ENCODE measurements around the gene MIOS.

DNA sequence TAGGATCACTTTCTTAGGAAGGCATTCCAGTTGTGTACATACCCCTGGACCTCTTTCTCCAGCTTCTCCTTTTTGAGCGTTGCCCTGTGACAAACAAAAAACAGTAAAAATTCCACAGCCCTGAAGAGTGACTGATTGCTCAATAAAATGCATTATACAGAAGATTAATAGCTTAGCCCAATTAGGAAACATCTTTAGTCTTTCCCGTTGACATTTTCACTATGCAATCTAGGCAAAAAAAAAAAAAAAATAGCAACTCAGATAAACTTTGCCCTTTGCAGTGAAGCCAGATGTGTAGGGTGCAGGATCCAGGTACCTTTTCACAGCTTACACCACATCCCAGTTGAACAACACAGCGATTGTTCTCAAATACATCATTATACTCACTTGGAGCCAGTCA, 48.9 kb upstream of the MIOS start:
- TF ChIP-seq CREB1 (CRISPR knock-in tag; IDR thresholded peaks at IDR 0.05) (no peak), FOXJ3 (CRISPR knock-in tag; IDR thresholded peaks at IDR 0.05; ENCODE audit: borderline replicate concordance) (no peak)
- TF ChIP-seq, protein P1, sequence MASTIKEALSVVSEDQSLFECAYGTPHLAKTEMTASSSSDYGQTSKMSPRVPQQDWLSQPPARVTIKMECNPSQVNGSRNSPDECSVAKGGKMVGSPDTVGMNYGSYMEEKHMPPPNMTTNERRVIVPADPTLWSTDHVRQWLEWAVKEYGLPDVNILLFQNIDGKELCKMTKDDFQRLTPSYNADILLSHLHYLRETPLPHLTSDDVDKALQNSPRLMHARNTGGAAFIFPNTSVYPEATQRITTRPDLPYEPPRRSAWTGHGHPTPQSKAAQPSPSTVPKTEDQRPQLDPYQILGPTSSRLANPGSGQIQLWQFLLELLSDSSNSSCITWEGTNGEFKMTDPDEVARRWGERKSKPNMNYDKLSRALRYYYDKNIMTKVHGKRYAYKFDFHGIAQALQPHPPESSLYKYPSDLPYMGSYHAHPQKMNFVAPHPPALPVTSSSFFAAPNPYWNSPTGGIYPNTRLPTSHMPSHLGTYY (CRISPR knock-in tag; IDR thresholded peaks at IDR 0.05), result no peak
- TF ChIP-seq, protein P2, sequence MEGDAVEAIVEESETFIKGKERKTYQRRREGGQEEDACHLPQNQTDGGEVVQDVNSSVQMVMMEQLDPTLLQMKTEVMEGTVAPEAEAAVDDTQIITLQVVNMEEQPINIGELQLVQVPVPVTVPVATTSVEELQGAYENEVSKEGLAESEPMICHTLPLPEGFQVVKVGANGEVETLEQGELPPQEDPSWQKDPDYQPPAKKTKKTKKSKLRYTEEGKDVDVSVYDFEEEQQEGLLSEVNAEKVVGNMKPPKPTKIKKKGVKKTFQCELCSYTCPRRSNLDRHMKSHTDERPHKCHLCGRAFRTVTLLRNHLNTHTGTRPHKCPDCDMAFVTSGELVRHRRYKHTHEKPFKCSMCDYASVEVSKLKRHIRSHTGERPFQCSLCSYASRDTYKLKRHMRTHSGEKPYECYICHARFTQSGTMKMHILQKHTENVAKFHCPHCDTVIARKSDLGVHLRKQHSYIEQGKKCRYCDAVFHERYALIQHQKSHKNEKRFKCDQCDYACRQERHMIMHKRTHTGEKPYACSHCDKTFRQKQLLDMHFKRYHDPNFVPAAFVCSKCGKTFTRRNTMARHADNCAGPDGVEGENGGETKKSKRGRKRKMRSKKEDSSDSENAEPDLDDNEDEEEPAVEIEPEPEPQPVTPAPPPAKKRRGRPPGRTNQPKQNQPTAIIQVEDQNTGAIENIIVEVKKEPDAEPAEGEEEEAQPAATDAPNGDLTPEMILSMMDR (IDR thresholded peaks at IDR 0.05), result no peak
- TF ChIP-seq, protein P3, sequence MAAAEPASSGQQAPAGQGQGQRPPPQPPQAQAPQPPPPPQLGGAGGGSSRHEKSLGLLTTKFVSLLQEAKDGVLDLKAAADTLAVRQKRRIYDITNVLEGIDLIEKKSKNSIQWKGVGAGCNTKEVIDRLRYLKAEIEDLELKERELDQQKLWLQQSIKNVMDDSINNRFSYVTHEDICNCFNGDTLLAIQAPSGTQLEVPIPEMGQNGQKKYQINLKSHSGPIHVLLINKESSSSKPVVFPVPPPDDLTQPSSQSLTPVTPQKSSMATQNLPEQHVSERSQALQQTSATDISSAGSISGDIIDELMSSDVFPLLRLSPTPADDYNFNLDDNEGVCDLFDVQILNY (CRISPR knock-in tag; IDR thresholded peaks at IDR 0.05), result no peak
- TF ChIP-seq, protein P4, sequence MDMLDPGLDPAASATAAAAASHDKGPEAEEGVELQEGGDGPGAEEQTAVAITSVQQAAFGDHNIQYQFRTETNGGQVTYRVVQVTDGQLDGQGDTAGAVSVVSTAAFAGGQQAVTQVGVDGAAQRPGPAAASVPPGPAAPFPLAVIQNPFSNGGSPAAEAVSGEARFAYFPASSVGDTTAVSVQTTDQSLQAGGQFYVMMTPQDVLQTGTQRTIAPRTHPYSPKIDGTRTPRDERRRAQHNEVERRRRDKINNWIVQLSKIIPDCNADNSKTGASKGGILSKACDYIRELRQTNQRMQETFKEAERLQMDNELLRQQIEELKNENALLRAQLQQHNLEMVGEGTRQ (CRISPR knock-in tag; IDR thresholded peaks at IDR 0.05), result no peak

Data from WTC11 (cell line).